Transverse colon (tissue), 4 donors: ENCODE results near the gene GP1BB.

ENCODE experiments used
- EP300 ChIP-seq: sonication (generic); formaldehyde crosslinking; IDR thresholded peaks from one replicate; pipeline ENCODE4 v1.6.1; 2017; ENCODE audit warnings: antibody characterized with exemption, low read depth
- POLR2AphosphoS5 ChIP-seq, 3 donors: sonication (generic); formaldehyde crosslinking; IDR thresholded peaks; one replicate each; pipeline ENCODE4 v1.6.1; 2016; ENCODE audit warnings: antibody characterized with exemption in 3 of 3
- TF ChIP-seq, protein P1 (sequence below), 5 experiments: fragments of 200-600 bp in 3 of 5; fragments of 450-650 bp in 2 of 5; sonication (generic) in 3 of 5; IDR thresholded peaks; 1 replicate in 2 of 5; 2 replicates in 3 of 5; pipeline ENCODE4 v1.5.1; 2016 to 2017; ENCODE audit warnings: antibody characterized with exemption in 5 of 5, inconsistent platforms in 3 of 5, mild to moderate bottlenecking in 2 of 5, moderate library complexity in 1 of 5

DNA sequence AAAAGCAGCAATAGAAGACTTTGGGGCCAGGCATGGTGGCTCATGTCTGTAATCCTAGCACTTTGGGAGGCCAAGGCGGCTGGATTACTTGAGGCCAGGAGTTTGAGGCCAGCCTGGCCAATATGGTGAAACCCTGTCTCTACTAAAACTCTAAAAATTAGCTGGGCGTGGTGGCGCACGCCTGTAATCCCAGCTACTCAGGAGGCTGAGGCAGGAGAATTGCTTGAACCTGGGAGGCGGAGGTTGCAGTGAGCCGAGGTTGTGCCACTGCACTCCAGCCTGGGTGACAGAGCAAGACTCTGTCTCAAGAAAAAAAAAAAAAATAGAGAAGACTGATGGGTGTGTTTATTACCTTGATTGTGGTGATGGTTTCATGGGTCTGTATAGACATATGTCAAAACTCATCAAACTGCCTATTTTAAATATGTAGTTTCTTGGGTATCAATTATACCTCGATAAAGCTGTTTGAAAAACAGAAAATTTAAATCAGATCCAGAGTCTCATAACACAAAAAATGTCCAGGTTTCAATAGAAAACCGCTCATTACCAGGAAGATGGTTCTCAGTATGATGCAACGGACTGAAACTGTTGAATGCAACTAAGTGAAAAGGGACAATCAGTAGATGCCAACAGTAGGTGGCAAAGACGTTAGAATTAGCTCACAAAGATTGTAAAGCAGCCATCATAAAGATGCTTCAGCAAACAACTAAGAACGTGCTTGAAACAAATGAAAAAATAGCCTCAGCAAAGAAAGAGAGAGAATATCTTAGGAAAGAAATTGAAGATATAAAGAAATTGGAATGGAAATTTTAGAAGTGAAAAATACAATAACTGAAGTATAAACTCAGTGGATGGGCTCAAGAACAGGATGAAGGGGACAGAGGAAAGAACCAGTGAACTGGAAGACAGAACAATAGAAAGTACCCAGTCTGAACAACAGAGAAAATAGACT lies 42.2 kb upstream of the GP1BB start:
- TF ChIP-seq POLR2AphosphoS5 (IDR thresholded peaks at IDR 0.05) (no peak), EP300 (no peak)
- TF ChIP-seq, protein P1, sequence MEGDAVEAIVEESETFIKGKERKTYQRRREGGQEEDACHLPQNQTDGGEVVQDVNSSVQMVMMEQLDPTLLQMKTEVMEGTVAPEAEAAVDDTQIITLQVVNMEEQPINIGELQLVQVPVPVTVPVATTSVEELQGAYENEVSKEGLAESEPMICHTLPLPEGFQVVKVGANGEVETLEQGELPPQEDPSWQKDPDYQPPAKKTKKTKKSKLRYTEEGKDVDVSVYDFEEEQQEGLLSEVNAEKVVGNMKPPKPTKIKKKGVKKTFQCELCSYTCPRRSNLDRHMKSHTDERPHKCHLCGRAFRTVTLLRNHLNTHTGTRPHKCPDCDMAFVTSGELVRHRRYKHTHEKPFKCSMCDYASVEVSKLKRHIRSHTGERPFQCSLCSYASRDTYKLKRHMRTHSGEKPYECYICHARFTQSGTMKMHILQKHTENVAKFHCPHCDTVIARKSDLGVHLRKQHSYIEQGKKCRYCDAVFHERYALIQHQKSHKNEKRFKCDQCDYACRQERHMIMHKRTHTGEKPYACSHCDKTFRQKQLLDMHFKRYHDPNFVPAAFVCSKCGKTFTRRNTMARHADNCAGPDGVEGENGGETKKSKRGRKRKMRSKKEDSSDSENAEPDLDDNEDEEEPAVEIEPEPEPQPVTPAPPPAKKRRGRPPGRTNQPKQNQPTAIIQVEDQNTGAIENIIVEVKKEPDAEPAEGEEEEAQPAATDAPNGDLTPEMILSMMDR (IDR thresholded peaks at IDR 0.05): no peak
